B cell (primary cell): Measurements from ENCODE around the gene CAPN6. TPM values are rescaled to one million over a fixed set of nuclear protein-coding genes. Genes with fewer than 3 reads are reported as not detected.

Source experiments
- ATAC-seq: fragments of 200-7000 bp; cut with Tn5 transposase; one replicate; pipeline ENCODE4 v1.10.0; 2021; ENCODE audit warnings: low read depth, mild to moderate bottlenecking, moderate number of reproducible peaks, moderate library complexity
- CTCF ChIA-PET: fragments of 350-600 bp; sonication (Branson Sonifier 250); formaldehyde crosslinking; loops from one replicate; lab custom pipeline; 2021; ENCODE audit warnings: antibody characterized with exemption, inconsistent platforms; lab: Charles Lee
- POLR2A ChIA-PET: fragments of 350-600 bp; sonication (Branson Sonifier 250); formaldehyde crosslinking; loops from one replicate; lab custom pipeline; 2021; ENCODE audit warnings: antibody characterized with exemption; lab: Charles Lee
- DNase-seq: peaks from one replicate; pipeline ENCODE4 v3.0.0; 2013
- H2AFZ ChIP-seq: 2 replicates; pipeline ENCODE4 v1.6.1; 2012; ENCODE audit warnings: mild to moderate bottlenecking, low read depth, low read length; ENCODE audit not compliant: insufficient read depth, poor library complexity, severe bottlenecking
- H3K27ac ChIP-seq, 2 donors: 1 replicate in 1 of 2; 2 replicates in 1 of 2; pipeline ENCODE4 v1.5.1; 2012 to 2013; ENCODE audit warnings: low read length in 2 of 2, mild to moderate bottlenecking in 2 of 2, moderate library complexity in 1 of 2
- H3K27me3 ChIP-seq, 4 experiments: fragments of 200-600 bp in 1 of 4; sonication (generic) in 1 of 4; replicated peaks in 1 of 4; 1 replicate in 2 of 4; 2 replicates in 2 of 4; pipeline versions ENCODE4 v1.6.1 to v1.7.0; 2013 to 2016; ENCODE audit warnings: low read length in 3 of 4, mild to moderate bottlenecking in 2 of 4, mixed read lengths in 1 of 4, moderate library complexity in 1 of 4; ENCODE audit not compliant: insufficient read depth in 4 of 4, control insufficient read depth in 3 of 4; ENCODE audit errors: control extremely low read depth in 1 of 4
- H3K36me3 ChIP-seq, 2 experiments: replicated peaks in 1 of 2; 1 replicate in 1 of 2; 2 replicates in 1 of 2; pipeline versions ENCODE4 v1.6.1 to v1.7.1; 2013; ENCODE audit warnings: low read length in 1 of 2; ENCODE audit not compliant: insufficient read depth in 2 of 2, control insufficient read depth in 1 of 2; ENCODE audit errors: control extremely low read depth in 1 of 2, extremely low read depth in 1 of 2
- H3K4me1 ChIP-seq, 2 donors: fragments of 200-600 bp in 1 of 2; sonication (generic) in 1 of 2; 1 replicate in 1 of 2; 2 replicates in 1 of 2; pipeline versions ENCODE4 v1.5.1 to v1.6.1; 2013 to 2017; ENCODE audit warnings: low read length in 2 of 2; ENCODE audit not compliant: control insufficient read depth in 2 of 2, insufficient read depth in 2 of 2
- H3K4me2 ChIP-seq: replicated peaks from 2 replicates; pipeline ENCODE3; 2012; ENCODE audit warnings: mild to moderate bottlenecking, low read depth, low read length; ENCODE audit not compliant: poor library complexity, severe bottlenecking
- H3K4me3 ChIP-seq, 5 experiments: fragments of 200-600 bp in 1 of 5; sonication (generic) in 1 of 5; 1 replicate in 3 of 5; 2 replicates in 2 of 5; pipeline versions ENCODE4 v1.5.1 to v1.7.0; 2011 to 2016; ENCODE audit warnings: low read length in 4 of 5, mild to moderate bottlenecking in 4 of 5, low read depth in 2 of 5, control low read depth in 1 of 5, moderate library complexity in 1 of 5; ENCODE audit not compliant: insufficient read depth in 1 of 5; ENCODE audit errors: control extremely low read depth in 1 of 5, extremely low read depth in 1 of 5
- H3K79me2 ChIP-seq: fragments of 200-600 bp; sonication (generic); one replicate; pipeline ENCODE4 v1.6.0; 2016; ENCODE audit warnings: low read length; ENCODE audit not compliant: control insufficient read depth, insufficient read depth
- H3K9ac ChIP-seq: fragments of 200-600 bp; sonication (generic); 2 replicates; pipeline ENCODE4 v1.6.1; 2017; ENCODE audit warnings: mild to moderate bottlenecking, low read length, moderate library complexity
- H3K9me3 ChIP-seq, 3 donors: one replicate each; pipeline versions ENCODE4 v1.6.1 to v1.7.1; 2013; ENCODE audit warnings: low read length in 2 of 3; ENCODE audit not compliant: control insufficient read depth in 2 of 3, insufficient read depth in 1 of 3; ENCODE audit errors: control extremely low read depth in 1 of 3
- H4K20me1 ChIP-seq: 2 replicates; pipeline ENCODE4 v1.6.0; 2012; ENCODE audit warnings: mild to moderate bottlenecking, low read length; ENCODE audit not compliant: insufficient read depth, control insufficient read depth, poor library complexity, severe bottlenecking
- H3K27ac Mint-ChIP-seq: one replicate; pipeline ENCODE4 v1.8.0; 2021; ENCODE audit warnings: mixed read lengths
- H3K27me3 Mint-ChIP-seq: one replicate; pipeline ENCODE4 v1.8.0; 2021; ENCODE audit warnings: mixed read lengths
- H3K4me1 Mint-ChIP-seq: one replicate; pipeline ENCODE4 v1.8.0; 2021; ENCODE audit warnings: mixed read lengths
- H3K4me3 Mint-ChIP-seq: one replicate; pipeline ENCODE4 v1.8.0; 2021; ENCODE audit warnings: mixed read lengths
- H3K9me3 Mint-ChIP-seq: one replicate; pipeline ENCODE4 v1.8.0; 2022; ENCODE audit warnings: mixed read lengths; ENCODE audit not compliant: insufficient read depth
- CTCF ChIP-seq: fragments of 200-600 bp; IDR thresholded peaks from one replicate; pipeline ENCODE4 v1.8.0; 2022; ENCODE audit warnings: antibody characterized with exemption, mild to moderate bottlenecking
- EZH2 ChIP-seq: IDR thresholded peaks from 2 replicates; pipeline ENCODE4 v1.6.1; 2012; ENCODE audit warnings: borderline replicate concordance, low read depth, mild to moderate bottlenecking, moderate library complexity, low read length; ENCODE audit not compliant: insufficient read depth, poor library complexity, severe bottlenecking
- WGBS: methylation state at CpG from one replicate; pipeline ENCODE4 v1.1.5; 2013; ENCODE audit warnings: missing lambda C conversion rate; ENCODE audit not compliant: insufficient coverage; 5-methylcytosine and 5-hydroxymethylcytosine counted together
- intact Hi-C: fragments of 100-400 bp; cut with micrococcal nuclease; formaldehyde crosslinking; loops from one replicate; pipeline ENCODE4 v1.10.0; 2022
- polyA plus RNA-seq: library from polyadenylated mRNA; depleted of rRNA; stranded (reverse); fragments of >200 nt; gene quantifications from 2 replicates; pipeline ENCODE4 v1.2.3, GENCODE V29; 2012
- total RNA-seq, 2 donors: library from RNA; stranded (reverse); fragments of 120-200 nt in 1 of 2; gene quantifications; 1 replicate in 1 of 2; 2 replicates in 1 of 2; pipeline versions ENCODE4 v1.2.3 to v1.2.4, GENCODE V29; 2013 to 2022

Gene CAPN6
- total and polyA plus RNA-seq, 2 donors (not counting 1 experiment from before 2014, with no cell fraction given) = not detected

DNA sequence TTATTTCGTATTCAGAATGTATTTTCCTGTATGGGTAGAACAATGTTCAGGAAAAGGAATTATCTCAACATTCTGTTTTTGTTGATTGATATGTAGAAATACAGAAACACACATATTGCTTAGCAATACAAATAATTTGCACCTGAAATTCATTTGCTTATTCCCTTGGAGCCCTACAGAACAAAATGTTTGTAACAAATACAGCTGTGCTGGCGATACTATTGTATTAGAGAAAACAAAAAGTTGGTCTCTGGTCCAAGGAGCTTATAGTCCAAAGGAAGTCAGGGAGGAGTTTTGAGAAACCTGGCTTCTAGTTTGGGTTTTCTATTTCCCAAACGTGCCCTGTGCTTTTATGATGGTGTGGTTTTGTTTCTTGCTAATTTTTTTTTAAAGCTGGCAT is 37.8 kb upstream of the CAPN6 start:
- H4K20me1 ChIP-seq = no peaks in the 10 kb centered on the region
- ChIA-PET POLR2A (no interaction called here), CTCF (no interaction called here)
- ATAC-seq = no peak
- no peaks in the 10 kb centered on the region for H3K4me1 Mint-ChIP-seq
- no peaks in the 10 kb centered on the region for H3K4me1 ChIP-seq
- H3K79me2 ChIP-seq = no peaks in the 10 kb centered on the region
- no peaks in the 10 kb centered on the region for H3K27me3 ChIP-seq
- H3K9me3 Mint-ChIP-seq = no peaks in the 10 kb centered on the region
- no peak overlapping the region for H3K4me2 ChIP-seq
- no peak overlapping the region for H3K27ac Mint-ChIP-seq
- H3K4me3 ChIP-seq = no peak overlapping the region
- TF ChIP-seq CTCF (no peak), EZH2 (no peak)
- H3K9me3 ChIP-seq = no peaks in the 10 kb centered on the region
- no peaks in the 10 kb centered on the region for H3K36me3 ChIP-seq
- DNase-seq = no peak
- intact Hi-C loops = no loop called here
- H3K27me3 Mint-ChIP-seq = no peaks in the 10 kb centered on the region
- no peak overlapping the region for H3K9ac ChIP-seq
- no peak overlapping the region for H2AFZ ChIP-seq
- no peak overlapping the region for H3K27ac ChIP-seq
- WGBS = no CpG with 5 or more reads among the region's 3 CpGs
- no peak overlapping the region for H3K4me3 Mint-ChIP-seq

DNA sequence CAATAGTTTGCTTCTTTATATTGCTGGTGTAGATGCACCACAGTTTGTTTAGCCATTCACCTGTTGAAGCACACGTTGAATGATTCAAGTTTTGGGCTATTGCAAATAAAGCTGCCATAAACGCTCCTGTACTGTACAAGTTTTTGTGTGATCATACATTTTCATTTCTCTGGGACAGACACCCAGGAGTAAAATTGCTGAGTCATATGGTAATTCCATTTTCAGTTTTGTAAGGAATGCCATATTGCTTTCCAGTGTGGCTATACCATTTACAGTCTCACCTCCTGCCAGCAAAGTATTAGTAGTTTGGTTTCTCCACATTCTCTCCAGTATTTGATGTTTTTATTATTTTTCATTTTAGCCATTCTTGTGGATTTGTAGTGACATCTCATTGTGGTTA is 32.0 kb upstream of the CAPN6 start:
- Histone ChIP-seq H3K4me3 (no peak overlapping the region), H3K4me2 (no peak overlapping the region), H3K4me1 (no peaks in the 10 kb centered on the region), H3K9ac (no peak overlapping the region), H2AFZ (no peak overlapping the region), H4K20me1 (no peaks in the 10 kb centered on the region), H3K79me2 (no peaks in the 10 kb centered on the region), H3K9me3 (no peaks in the 10 kb centered on the region), H3K27ac (no peak overlapping the region), H3K27me3 (no peaks in the 10 kb centered on the region), H3K36me3 (no peaks in the 10 kb centered on the region)
- ATAC-seq = no peak
- ChIA-PET POLR2A (no interaction called here), CTCF (no interaction called here)
- intact Hi-C loops = no loop called here
- Mint-ChIP-seq H3K9me3 (no peaks in the 10 kb centered on the region), H3K27me3 (no peaks in the 10 kb centered on the region), H3K4me1 (no peaks in the 10 kb centered on the region), H3K4me3 (no peak overlapping the region), H3K27ac (no peak overlapping the region)
- no CpG with 5 or more reads among the region's 2 CpGs for WGBS
- no peak for DNase-seq
- TF ChIP-seq CTCF = no peak
- no peak for TF ChIP-seq EZH2
